Calu3 (cell line): Measurements from ENCODE around the gene SHROOM3. TPM values are rescaled to one million over a fixed set of nuclear protein-coding genes. Genes with fewer than 3 reads are reported as not detected.

ENCODE experiments used
- BruUV-seq: library from RNA; stranded (reverse); fragments of 400-500 nt; replicated peaks from 2 replicates; lab custom pipeline; 2021; lab: Mats Ljungman, UMichigan
- CTCF ChIA-PET: fragments of 300-600 bp; sonication (Branson Sonifier 250); formaldehyde crosslinking; loops from one replicate; lab custom pipeline; 2022; ENCODE audit warnings: antibody characterized with exemption; lab: Charles Lee
- DNase-seq: peaks from one replicate; pipeline ENCODE4 v3.0.0; 2022
- H3K27ac Mint-ChIP-seq: one replicate; pipeline ENCODE4 v1.8.0; 2022; ENCODE audit warnings: mixed read lengths; ENCODE audit not compliant: unreplicated experiment
- H3K27me3 Mint-ChIP-seq: one replicate; pipeline ENCODE4 v1.8.0; 2022; ENCODE audit warnings: mixed read lengths; ENCODE audit not compliant: unreplicated experiment
- H3K36me3 Mint-ChIP-seq: one replicate; pipeline ENCODE4 v1.8.0; 2022; ENCODE audit warnings: mild to moderate bottlenecking, moderate library complexity, mixed read lengths; ENCODE audit not compliant: insufficient read depth, unreplicated experiment
- H3K4me1 Mint-ChIP-seq: one replicate; pipeline ENCODE4 v1.8.0; 2022; ENCODE audit warnings: mild to moderate bottlenecking, low read depth, mixed read lengths; ENCODE audit not compliant: unreplicated experiment
- H3K4me3 Mint-ChIP-seq: one replicate; pipeline ENCODE4 v1.8.0; 2022; ENCODE audit warnings: mild to moderate bottlenecking, low read depth, moderate library complexity, mixed read lengths; ENCODE audit not compliant: unreplicated experiment
- H3K9me3 Mint-ChIP-seq: one replicate; pipeline ENCODE4 v1.8.0; 2022; ENCODE audit warnings: low read depth, mixed read lengths; ENCODE audit not compliant: unreplicated experiment
- intact Hi-C: fragments of 100-400 bp; cut with micrococcal nuclease; formaldehyde crosslinking; loops from one replicate; pipeline ENCODE4 v1.10.0; 2022; ENCODE audit not compliant: unreplicated experiment
- total RNA-seq: library from RNA; stranded (reverse); gene quantifications from 2 replicates; pipeline ENCODE4 v1.2.3, GENCODE V29; 2022
- TF ChIP-seq, protein P1 (sequence below): fragments of 200-600 bp; IDR thresholded peaks from one replicate; pipeline ENCODE4 v1.8.0; 2022; ENCODE audit warnings: antibody characterized with exemption; ENCODE audit not compliant: unreplicated experiment

SHROOM3 gene
- total RNA-seq, 1 experiment from 2014 or later: 114 TPM

- no TSS peak for BruUV-seq
Measured at GRCh38 chr4:76706581-76706980, 271.6 kb downstream of the SHROOM3 start.

GRCh38 chr4:76708971-76709771 is 274.1 kb downstream of the SHROOM3 start:
- no peak overlapping the region for H3K27ac Mint-ChIP-seq

More at GRCh38 chr4:76706581-76706980, 271.6 kb downstream of the SHROOM3 start:
- Mint-ChIP-seq H3K36me3 (peaks cover 47% of the 10 kb centered on the region), H3K9me3 (no peaks in the 10 kb centered on the region), H3K27me3 (no peaks in the 10 kb centered on the region), H3K27ac (peak overlapping the region; percentile 95), H3K4me3 (peak overlapping the region; percentile 48), H3K4me1 (peaks cover 63% of the 10 kb centered on the region)
- DNase-seq: no peak
- CTCF ChIA-PET: no interaction called here
- TF ChIP-seq, protein P1, sequence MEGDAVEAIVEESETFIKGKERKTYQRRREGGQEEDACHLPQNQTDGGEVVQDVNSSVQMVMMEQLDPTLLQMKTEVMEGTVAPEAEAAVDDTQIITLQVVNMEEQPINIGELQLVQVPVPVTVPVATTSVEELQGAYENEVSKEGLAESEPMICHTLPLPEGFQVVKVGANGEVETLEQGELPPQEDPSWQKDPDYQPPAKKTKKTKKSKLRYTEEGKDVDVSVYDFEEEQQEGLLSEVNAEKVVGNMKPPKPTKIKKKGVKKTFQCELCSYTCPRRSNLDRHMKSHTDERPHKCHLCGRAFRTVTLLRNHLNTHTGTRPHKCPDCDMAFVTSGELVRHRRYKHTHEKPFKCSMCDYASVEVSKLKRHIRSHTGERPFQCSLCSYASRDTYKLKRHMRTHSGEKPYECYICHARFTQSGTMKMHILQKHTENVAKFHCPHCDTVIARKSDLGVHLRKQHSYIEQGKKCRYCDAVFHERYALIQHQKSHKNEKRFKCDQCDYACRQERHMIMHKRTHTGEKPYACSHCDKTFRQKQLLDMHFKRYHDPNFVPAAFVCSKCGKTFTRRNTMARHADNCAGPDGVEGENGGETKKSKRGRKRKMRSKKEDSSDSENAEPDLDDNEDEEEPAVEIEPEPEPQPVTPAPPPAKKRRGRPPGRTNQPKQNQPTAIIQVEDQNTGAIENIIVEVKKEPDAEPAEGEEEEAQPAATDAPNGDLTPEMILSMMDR: no peak
- intact Hi-C loops: no loop called here

GRCh38 chr4:76709772-76710090 is 274.7 kb downstream of the SHROOM3 start:
- H3K27me3 Mint-ChIP-seq: no peaks in the 10 kb centered on the region

More at GRCh38 chr4:76708971-76709771, 274.1 kb downstream of the SHROOM3 start:
- intact Hi-C loops: no loop called here
- H3K4me1 Mint-ChIP-seq: peaks cover 62% of the 10 kb centered on the region
- CTCF ChIA-PET: no interaction called here
- no peaks in the 10 kb centered on the region for H3K27me3 Mint-ChIP-seq
- H3K36me3 Mint-ChIP-seq: peaks cover 52% of the 10 kb centered on the region
- no peak for DNase-seq
- TF ChIP-seq, protein P1: no peak
- BruUV-seq: no TSS peak
- H3K4me3 Mint-ChIP-seq: no peak overlapping the region
- no peaks in the 10 kb centered on the region for H3K9me3 Mint-ChIP-seq

GRCh38 chr4:76712564-76712963 is 277.5 kb downstream of the SHROOM3 start:
- peaks cover 58% of the 10 kb centered on the region for H3K4me1 Mint-ChIP-seq

More at GRCh38 chr4:76709772-76710090, 274.7 kb downstream of the SHROOM3 start:
- Mint-ChIP-seq H3K9me3 (no peaks in the 10 kb centered on the region), H3K27ac (no peak overlapping the region), H3K4me1 (peaks cover 62% of the 10 kb centered on the region), H3K4me3 (no peak overlapping the region), H3K36me3 (peaks cover 51% of the 10 kb centered on the region)
- no TSS peak for BruUV-seq
- intact Hi-C loops: no loop called here
- DNase-seq: no peak
- CTCF ChIA-PET: no interaction called here
- TF ChIP-seq, protein P1: no peak

More at GRCh38 chr4:76712564-76712963, 277.5 kb downstream of the SHROOM3 start:
- TF ChIP-seq, protein P1: no peak
- intact Hi-C loops: no loop called here
- Mint-ChIP-seq H3K9me3 (no peaks in the 10 kb centered on the region), H3K27ac (peak overlapping the region; percentile 56), H3K4me3 (no peak overlapping the region), H3K36me3 (peaks cover 44% of the 10 kb centered on the region), H3K27me3 (no peaks in the 10 kb centered on the region)
- no TSS peak for BruUV-seq
- no peak for DNase-seq
- CTCF ChIA-PET: interaction anchor here (0.6 kb wide), 1 partner anchor 36 kb away, joined by 4 read pairs; no protein-coding TSS in a partner anchor
